ENCODE results near the gene TCF4.

The TCF4 gene

DNA sequence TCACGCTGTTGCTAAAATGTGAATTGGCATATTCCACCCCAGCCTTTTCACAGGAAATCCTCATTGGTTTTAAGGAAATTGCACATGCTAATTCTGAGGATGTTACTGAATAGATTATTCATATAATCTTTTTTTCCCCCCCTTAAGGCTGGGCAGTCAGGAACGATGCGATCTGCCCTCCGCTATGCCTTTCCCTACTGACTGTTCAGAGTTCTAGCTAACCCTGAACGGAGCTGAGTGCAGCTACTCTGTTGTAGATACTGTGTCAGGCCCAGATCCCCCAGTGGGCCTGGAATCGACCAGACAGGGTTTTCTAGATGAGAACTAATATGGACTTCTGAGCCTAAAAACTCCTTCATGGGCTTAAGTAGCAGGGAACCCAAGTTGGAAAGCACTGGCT lies 192.2 kb downstream of the TCF4 start:
- TF ChIP-seq, protein P1, sequence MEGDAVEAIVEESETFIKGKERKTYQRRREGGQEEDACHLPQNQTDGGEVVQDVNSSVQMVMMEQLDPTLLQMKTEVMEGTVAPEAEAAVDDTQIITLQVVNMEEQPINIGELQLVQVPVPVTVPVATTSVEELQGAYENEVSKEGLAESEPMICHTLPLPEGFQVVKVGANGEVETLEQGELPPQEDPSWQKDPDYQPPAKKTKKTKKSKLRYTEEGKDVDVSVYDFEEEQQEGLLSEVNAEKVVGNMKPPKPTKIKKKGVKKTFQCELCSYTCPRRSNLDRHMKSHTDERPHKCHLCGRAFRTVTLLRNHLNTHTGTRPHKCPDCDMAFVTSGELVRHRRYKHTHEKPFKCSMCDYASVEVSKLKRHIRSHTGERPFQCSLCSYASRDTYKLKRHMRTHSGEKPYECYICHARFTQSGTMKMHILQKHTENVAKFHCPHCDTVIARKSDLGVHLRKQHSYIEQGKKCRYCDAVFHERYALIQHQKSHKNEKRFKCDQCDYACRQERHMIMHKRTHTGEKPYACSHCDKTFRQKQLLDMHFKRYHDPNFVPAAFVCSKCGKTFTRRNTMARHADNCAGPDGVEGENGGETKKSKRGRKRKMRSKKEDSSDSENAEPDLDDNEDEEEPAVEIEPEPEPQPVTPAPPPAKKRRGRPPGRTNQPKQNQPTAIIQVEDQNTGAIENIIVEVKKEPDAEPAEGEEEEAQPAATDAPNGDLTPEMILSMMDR (conservative IDR thresholded peaks at IDR 0.05; ENCODE audit: low read length) = no peak
- no peak for DNase-seq (ENCODE audit: low read depth)
- no peak overlapping the region for H3K4me3 ChIP-seq (ENCODE audit: low read length)

DNA sequence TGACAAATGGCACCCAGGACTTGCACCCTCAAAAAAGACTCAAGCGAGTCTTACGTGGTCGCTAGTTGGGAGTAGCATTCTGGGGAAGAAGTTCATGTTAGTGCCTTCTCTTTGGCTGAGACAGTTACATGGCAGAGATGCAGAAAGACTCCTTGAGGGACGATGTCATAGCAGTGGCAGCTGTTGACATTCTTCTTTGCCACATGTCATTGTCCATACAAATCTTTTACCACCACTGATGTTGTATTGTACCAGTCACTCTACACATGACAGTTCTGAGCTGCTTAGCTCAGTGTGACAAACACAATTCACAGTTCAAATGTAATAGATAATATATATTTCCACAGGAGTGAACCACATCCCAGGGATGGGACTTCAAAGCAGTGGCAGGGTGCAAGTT lies 197.1 kb downstream of the TCF4 start:
- TF ChIP-seq, protein P1 (conservative IDR thresholded peaks at IDR 0.05; ENCODE audit: low read length) = no peak
- no peak for DNase-seq (ENCODE audit: low read depth)

DNA sequence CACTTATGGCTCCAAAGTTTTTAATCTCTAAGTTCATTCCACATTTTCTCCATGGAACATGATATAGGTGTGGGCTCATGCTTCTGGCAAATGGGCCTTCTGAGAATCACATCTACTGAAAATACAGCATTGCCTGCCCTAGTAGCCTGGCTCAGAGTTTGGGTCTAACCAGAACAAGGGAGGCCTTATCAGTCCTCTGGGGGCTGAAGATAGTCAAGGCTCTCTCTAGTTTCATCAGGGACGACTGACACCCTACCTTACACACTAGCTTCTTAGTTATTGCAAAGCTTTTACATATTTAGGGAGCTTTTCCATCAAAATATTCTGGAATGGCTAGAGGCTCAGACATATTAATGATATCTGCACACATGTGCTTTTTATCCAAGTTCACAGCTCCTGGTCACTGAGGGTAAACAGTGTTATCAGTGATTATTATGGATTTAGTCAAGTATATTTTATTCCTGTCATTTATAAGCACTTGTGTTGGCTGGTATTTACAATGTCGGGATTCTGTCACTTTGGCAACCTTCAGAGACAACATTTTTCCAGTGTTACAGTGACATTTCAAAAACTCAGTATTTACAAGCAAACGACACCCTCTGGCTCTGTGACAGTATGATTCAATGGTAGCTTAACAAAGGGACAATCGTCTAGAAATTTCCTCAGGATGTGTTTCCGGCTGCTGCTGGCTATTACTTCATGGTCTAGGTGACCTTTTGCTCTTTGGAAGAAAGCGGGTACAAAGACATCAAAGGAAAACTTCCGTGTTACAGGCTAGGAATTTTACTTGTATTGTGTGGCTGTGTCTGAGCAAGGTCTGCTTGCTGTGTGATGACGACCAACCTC lies 200.6 kb downstream of the TCF4 start:
- TF ChIP-seq, protein P1 (conservative IDR thresholded peaks at IDR 0.05; ENCODE audit: low read length) = no peak
- DNase-seq (ENCODE audit: low read depth) = peak; percentile 36
- H3K4me3 ChIP-seq (ENCODE audit: low read length) = no peak overlapping the region

More for the DNA sequence above, 197.1 kb downstream of the TCF4 start:
- H3K4me3 ChIP-seq (ENCODE audit: low read length) = no peak overlapping the region

DNA sequence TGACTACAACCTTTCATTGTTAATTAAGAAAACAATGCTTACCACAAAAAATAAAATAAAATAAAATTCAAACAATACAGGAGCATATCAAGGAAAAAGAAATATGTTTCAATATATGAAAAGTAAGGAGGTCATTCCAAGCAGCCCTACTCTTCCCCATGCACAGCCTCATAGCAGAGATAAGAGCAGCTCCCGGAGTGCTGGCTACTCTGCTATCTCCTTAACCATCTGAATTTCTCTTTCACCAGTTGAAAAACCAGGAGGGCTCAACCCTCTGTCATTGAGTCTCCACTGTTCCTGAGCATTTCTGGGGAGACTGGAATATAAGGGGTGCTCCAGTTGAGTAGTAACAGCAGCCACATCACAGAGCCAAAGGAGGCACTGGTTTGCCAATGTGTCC lies 201.4 kb downstream of the TCF4 start:
- H3K4me3 ChIP-seq (ENCODE audit: low read length) = no peak overlapping the region
- no peak for DNase-seq (ENCODE audit: low read depth)
- TF ChIP-seq, protein P1 (conservative IDR thresholded peaks at IDR 0.05; ENCODE audit: low read length) = no peak

DNA sequence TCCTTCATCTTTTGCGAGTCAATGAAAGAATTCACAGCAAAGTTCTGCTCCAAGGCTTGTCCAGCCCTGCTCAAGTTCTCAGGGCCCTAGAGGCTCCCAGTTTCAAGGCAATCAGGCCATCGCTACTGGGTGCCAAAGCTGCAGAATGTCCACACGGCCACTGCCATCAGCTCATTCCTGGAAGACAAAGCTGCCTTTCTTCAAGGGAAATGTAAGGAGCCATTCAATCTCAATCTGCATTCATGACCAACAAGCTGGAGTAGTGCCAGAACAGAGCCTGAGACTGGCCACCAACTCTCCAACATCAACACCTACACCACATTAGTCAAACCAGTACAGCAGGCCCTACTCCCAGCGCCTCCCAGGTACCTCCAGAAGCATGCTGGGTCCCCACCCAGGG lies 202.2 kb downstream of the TCF4 start:
- TF ChIP-seq, protein P1 (conservative IDR thresholded peaks at IDR 0.05; ENCODE audit: low read length) = no peak
- H3K4me3 ChIP-seq (ENCODE audit: low read length) = no peak overlapping the region
- DNase-seq (ENCODE audit: low read depth) = no peak

DNA sequence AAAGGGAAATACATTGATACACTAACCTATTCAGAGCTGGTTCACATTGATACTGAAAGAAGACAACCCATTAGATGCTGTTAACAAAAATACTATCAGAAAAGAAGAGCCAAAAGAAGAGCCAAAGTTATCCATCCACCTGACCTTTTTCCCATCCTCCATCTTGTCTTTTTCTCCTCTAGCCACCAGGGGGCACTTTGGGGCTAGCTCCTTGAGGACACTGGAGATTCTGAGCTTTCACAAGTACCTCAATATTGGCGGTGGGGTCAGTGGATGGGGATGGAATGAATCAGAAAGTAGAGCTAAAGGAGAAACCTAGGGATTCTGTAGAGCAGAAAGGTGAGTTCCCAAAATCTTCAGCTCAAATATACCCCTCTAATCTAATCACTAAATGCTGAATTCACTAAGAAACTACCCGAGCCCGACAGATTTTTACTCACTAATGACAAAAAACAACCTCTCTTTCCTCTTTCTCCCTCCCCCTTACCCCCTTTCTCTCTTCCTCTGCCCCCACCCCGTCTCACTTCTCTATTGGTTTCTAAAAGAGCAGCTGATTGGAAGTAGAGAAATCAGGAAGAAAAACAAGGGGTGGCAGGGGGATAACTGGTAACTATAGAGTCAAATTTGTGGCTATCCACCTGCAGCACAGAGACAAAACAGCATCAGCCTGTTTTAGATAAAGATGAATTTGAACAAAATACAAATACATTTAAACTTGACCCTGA lies 203.3 kb downstream of the TCF4 start:
- no peak overlapping the region for H3K4me3 ChIP-seq (ENCODE audit: low read length)
- TF ChIP-seq, protein P1 (conservative IDR thresholded peaks at IDR 0.05; ENCODE audit: low read length) = peak; percentile 77
- peak; percentile 48 for DNase-seq (ENCODE audit: low read depth)

Measured in AG10803 (cell line).